CD8-positive, alpha-beta memory T cell (primary cell): Measurements from ENCODE around the gene TMEM240. TPM values are rescaled to one million over a fixed set of nuclear protein-coding genes. Genes with fewer than 3 reads are reported as not detected.
A peak's percentile ranks its signal among the peaks of the same experiment; 100 is the strongest.

Experiments used
- CTCF ChIA-PET: fragments of 350-600 bp; sonication (Branson Sonifier 250); formaldehyde crosslinking; loops from one replicate; lab custom pipeline; 2021; ENCODE audit warnings: antibody characterized with exemption; lab: Charles Lee
- POLR2A ChIA-PET: fragments of 350-600 bp; sonication (Branson Sonifier 250); formaldehyde crosslinking; loops from one replicate; lab custom pipeline; 2021; ENCODE audit warnings: antibody characterized with exemption; lab: Charles Lee
- DNase-seq, 5 donors: peaks; one replicate each; pipeline versions ENCODE4 v3.0.0 to v3.0.0-alpha.2; 2020 to 2022; ENCODE audit warnings: mixed read lengths in 1 of 5
- H3K27ac ChIP-seq: one replicate; pipeline ENCODE4 v1.7.0; 2013; ENCODE audit warnings: low read depth, mild to moderate bottlenecking, low read length, moderate library complexity
- H3K27me3 ChIP-seq: 2 replicates; pipeline ENCODE4 v1.7.0; 2013; ENCODE audit warnings: low read length, mild to moderate bottlenecking; ENCODE audit not compliant: insufficient read depth, poor library complexity, severe bottlenecking
- H3K36me3 ChIP-seq: 2 replicates; pipeline ENCODE4 v1.7.0; 2013; ENCODE audit warnings: mild to moderate bottlenecking, low read length, moderate library complexity; ENCODE audit not compliant: insufficient read depth
- H3K4me1 ChIP-seq: 2 replicates; pipeline ENCODE4 v1.7.0; 2013; ENCODE audit warnings: mild to moderate bottlenecking, low read length, moderate library complexity; ENCODE audit not compliant: insufficient read depth
- H3K4me3 ChIP-seq: 2 replicates; pipeline ENCODE4 v1.7.0; 2013; ENCODE audit warnings: mild to moderate bottlenecking, low read length
- H3K9me3 ChIP-seq: 2 replicates; pipeline ENCODE4 v1.7.0; 2013; ENCODE audit warnings: mild to moderate bottlenecking, low read length
- H3K27ac Mint-ChIP-seq, 8 donors: one replicate each; pipeline ENCODE4 v1.8.0; 2020 to 2021; ENCODE audit warnings: mixed read lengths in 8 of 8, mild to moderate bottlenecking in 6 of 8, inconsistent platforms in 3 of 8, moderate library complexity in 3 of 8
- H3K27me3 Mint-ChIP-seq, 2 donors: one replicate each; pipeline ENCODE4 v1.8.0; 2020 to 2021; ENCODE audit warnings: mixed read lengths in 2 of 2, mild to moderate bottlenecking in 1 of 2, moderate library complexity in 1 of 2
- H3K36me3 Mint-ChIP-seq, 3 donors: one replicate each; pipeline ENCODE4 v1.8.0; 2020 to 2021; ENCODE audit warnings: mixed read lengths in 3 of 3, inconsistent platforms in 1 of 3, mild to moderate bottlenecking in 1 of 3
- H3K4me1 Mint-ChIP-seq, 3 donors: one replicate each; pipeline ENCODE4 v1.8.0; 2020 to 2021; ENCODE audit warnings: mixed read lengths in 3 of 3, inconsistent platforms in 1 of 3, mild to moderate bottlenecking in 1 of 3
- H3K4me3 Mint-ChIP-seq, 7 donors: one replicate each; pipeline ENCODE4 v1.8.0; 2020 to 2021; ENCODE audit warnings: mixed read lengths in 7 of 7, mild to moderate bottlenecking in 6 of 7, moderate library complexity in 4 of 7, inconsistent platforms in 2 of 7
- H3K9me3 Mint-ChIP-seq, 5 donors: one replicate each; pipeline ENCODE4 v1.8.0; 2020 to 2022; ENCODE audit warnings: mixed read lengths in 5 of 5, mild to moderate bottlenecking in 3 of 5, moderate library complexity in 2 of 5, inconsistent platforms in 1 of 5
- polyA plus RNA-seq: library from polyadenylated mRNA; unstranded; fragments of 300-500 nt; fragmentation: Illumina TruSeq; gene quantifications from one replicate; pipeline ENCODE4 v1.2.3, GENCODE V29; 2021
- total RNA-seq, 2 experiments: library from RNA; stranded (reverse); gene quantifications; one replicate each; pipeline ENCODE4 v1.2.3, GENCODE V29; 2021

The TMEM240 gene
- total and polyA plus RNA-seq, 3 experiments from 2014 or later: 0.33 to 0.59 TPM; not detected in 1

DNA sequence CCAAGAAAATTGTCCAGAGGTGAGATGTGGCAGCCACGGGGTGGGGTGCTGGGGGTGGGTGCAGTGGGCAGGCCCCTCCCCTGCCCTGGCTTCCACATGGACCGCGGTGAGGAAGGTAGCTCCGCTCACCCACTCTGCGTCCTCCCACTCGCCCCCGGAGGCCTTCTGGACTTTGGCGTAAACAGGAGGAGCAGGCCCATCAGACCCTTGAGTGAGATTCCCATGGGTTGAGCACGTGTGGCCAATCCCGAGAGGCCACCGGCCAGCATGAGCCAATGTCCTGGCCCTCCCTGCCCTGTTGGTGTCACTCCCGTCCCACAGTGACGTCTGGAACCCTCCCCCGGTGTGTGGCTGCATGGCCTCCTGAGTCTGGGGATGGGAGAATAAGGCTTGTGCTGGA is 8.2 kb upstream of the TMEM240 start:
- H3K4me1 Mint-ChIP-seq: peaks cover 0 to 8% (median 5%) of the 10 kb centered on the region in 3 donors
- CTCF ChIA-PET: no interaction called here

DNA sequence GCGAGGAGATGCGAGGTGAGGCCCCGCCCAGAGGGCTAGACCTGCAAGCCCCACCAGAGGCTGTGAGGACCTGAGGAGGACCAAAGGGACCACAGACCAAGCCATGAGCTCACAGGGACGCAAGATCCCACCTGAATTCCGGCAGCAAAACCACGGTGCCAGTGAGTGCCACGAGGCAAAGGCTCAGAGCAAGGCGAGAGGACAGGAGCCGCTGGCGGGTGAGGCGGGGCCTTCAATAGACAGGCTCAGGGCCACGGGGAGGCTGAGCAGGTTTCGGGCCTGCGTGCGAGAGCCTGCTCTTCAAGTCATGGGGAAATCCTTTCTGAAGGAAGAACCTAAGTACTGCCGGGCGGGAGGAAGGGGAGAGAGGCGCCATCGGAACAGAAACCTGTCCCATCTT is 7.1 kb upstream of the TMEM240 start:
- Histone ChIP-seq H3K27me3 (no peaks in the 10 kb centered on the region), H3K27ac (no peak overlapping the region), H3K36me3 (no peaks in the 10 kb centered on the region), H3K9me3 (no peaks in the 10 kb centered on the region), H3K4me3 (no peak overlapping the region), H3K4me1 (no peaks in the 10 kb centered on the region)
- DNase-seq: no peak
- POLR2A ChIA-PET: no interaction called here
- Mint-ChIP-seq H3K9me3 (no peaks in the 10 kb centered on the region), H3K27me3 (no peaks in the 10 kb centered on the region), H3K4me1 (peaks cover 0 to 8% (median 5%) of the 10 kb centered on the region in 3 donors), H3K27ac (peak overlapping the region in 1 of 8 donors; percentile 12), H3K36me3 (peaks cover 0 to 14% (median 0%) of the 10 kb centered on the region in 3 donors), H3K4me3 (no peak overlapping the region)
- CTCF ChIA-PET: no interaction called here

More for the DNA sequence above, 8.2 kb upstream of the TMEM240 start:
- Histone ChIP-seq H3K9me3 (no peaks in the 10 kb centered on the region), H3K36me3 (no peaks in the 10 kb centered on the region), H3K27me3 (no peaks in the 10 kb centered on the region), H3K4me3 (no peak overlapping the region), H3K27ac (no peak overlapping the region), H3K4me1 (no peaks in the 10 kb centered on the region)
- Mint-ChIP-seq H3K9me3 (no peaks in the 10 kb centered on the region), H3K27ac (no peak overlapping the region), H3K4me3 (no peak overlapping the region), H3K27me3 (no peaks in the 10 kb centered on the region), H3K36me3 (peaks cover 0 to 8% (median 0%) of the 10 kb centered on the region in 3 donors)
- POLR2A ChIA-PET: no interaction called here
- DNase-seq: no peak

DNA sequence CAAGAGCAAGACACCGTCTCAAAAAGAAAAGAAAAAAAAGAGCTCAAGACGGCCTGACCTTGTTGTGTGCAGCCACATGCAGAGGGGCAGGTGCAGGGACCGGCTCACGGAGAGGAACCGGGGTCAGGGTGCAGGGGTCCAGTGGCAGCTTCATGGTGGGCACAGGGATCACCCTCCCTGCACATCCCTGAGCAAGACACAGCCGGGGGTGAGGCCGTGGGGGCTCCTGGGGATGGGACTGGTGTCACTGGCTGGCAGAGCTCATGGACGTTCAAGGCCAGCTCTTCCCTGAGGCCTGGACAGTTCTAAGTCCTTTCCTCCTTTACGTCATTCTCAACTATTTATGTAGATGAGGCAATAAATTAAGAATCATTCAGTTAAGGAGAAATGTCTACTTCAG is 6.6 kb upstream of the TMEM240 start:
- Mint-ChIP-seq H3K36me3 (peaks cover 0 to 15% (median 0%) of the 10 kb centered on the region in 3 donors), H3K9me3 (no peaks in the 10 kb centered on the region), H3K4me1 (peaks cover 0 to 8% (median 5%) of the 10 kb centered on the region in 3 donors), H3K27ac (no peak overlapping the region), H3K4me3 (no peak overlapping the region), H3K27me3 (no peaks in the 10 kb centered on the region)
- CTCF ChIA-PET: no interaction called here
- no peak overlapping the region for H3K27ac ChIP-seq
- H3K9me3 ChIP-seq: no peaks in the 10 kb centered on the region
- H3K4me1 ChIP-seq: no peaks in the 10 kb centered on the region
- H3K27me3 ChIP-seq: no peaks in the 10 kb centered on the region
- no peak overlapping the region for H3K4me3 ChIP-seq
- DNase-seq: no peak
- POLR2A ChIA-PET: no interaction called here
- no peaks in the 10 kb centered on the region for H3K36me3 ChIP-seq

DNA sequence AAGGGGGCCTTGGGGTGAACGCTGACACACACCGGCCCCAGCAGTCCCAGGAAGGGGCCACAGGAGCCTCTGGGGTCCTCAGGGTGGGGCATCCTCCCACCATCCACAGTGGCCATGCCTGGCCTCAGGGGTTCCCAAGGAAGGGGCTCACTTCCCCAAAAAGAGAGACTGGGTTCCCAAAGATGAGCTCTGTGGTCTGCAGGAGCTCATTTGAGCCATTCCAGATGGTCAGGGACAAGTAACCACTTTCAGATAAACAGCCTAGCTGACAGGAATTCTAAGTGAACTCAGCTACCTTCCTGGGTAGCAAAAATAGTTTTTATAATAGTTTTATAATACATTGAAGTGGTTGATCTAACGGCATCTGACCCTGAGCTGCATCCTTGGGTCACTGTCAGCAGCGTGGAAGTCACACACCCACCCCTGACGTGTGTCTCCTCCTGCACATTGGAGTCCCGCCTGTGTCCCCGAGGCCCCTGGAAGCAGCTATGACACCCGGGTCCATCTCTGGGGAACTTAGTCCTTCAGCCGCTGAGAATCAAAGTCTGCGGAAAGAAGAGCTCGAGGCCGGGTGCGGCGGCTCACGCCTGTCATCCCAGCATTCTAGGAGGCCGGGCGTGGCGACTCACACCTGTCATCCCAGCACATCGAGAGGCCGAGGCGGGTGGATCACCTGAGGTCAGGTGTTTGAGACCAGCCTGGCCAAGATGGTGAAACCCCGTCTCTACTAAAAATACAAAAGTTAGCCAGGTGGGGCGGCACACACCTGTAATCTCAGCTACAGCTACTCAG is 5.7 kb upstream of the TMEM240 start:
- no peaks in the 10 kb centered on the region for H3K36me3 ChIP-seq
- H3K4me3 ChIP-seq: no peak overlapping the region
- no peak for DNase-seq
- H3K4me1 Mint-ChIP-seq: peaks cover 0 to 12% (median 5%) of the 10 kb centered on the region in 3 donors
- no peaks in the 10 kb centered on the region for H3K27me3 Mint-ChIP-seq
- ChIA-PET CTCF (no interaction called here), POLR2A (no interaction called here)
- no peaks in the 10 kb centered on the region for H3K9me3 ChIP-seq
- no peak overlapping the region for H3K27ac ChIP-seq
- H3K4me3 Mint-ChIP-seq: no peak overlapping the region
- H3K4me1 ChIP-seq: no peaks in the 10 kb centered on the region
- H3K36me3 Mint-ChIP-seq: peaks cover 0 to 22% (median 0%) of the 10 kb centered on the region in 3 donors
- no peak overlapping the region for H3K27ac Mint-ChIP-seq
- H3K9me3 Mint-ChIP-seq: no peaks in the 10 kb centered on the region
- H3K27me3 ChIP-seq: no peaks in the 10 kb centered on the region

DNA sequence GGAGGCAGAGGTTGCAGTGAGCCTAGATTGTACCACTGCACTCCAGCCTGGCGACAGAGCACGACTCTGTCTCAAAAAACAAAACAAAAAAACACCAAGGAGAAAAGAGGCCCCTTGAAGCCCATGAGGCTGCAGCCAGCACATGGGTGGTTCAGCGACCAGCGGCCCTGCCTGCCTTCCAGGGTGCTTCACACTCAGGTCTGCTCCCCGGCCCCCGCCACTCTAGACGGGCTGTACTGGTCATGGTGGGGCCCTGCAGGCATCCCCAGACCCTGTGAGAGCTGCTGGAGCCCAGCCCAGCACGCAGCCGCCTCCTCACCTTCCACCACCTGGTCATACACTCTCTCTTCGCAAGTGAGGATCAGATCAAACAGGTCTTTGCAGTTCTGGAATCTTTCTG is 4.1 kb upstream of the TMEM240 start:
- Histone ChIP-seq H3K36me3 (no peaks in the 10 kb centered on the region), H3K27me3 (no peaks in the 10 kb centered on the region), H3K4me3 (no peak overlapping the region), H3K4me1 (no peaks in the 10 kb centered on the region), H3K9me3 (no peaks in the 10 kb centered on the region), H3K27ac (no peak overlapping the region)
- H3K27ac Mint-ChIP-seq: peak overlapping the region in 2 of 8 donors; percentile 19 to 71
- H3K27me3 Mint-ChIP-seq: no peaks in the 10 kb centered on the region
- CTCF ChIA-PET: interaction anchor here (1.0 kb wide), 1 partner anchor 25 kb away, joined by 3 read pairs; no protein-coding TSS in a partner anchor
- peaks cover 0 to 22% (median 0%) of the 10 kb centered on the region in 3 donors for H3K36me3 Mint-ChIP-seq
- peaks cover 0 to 9% (median 3%) of the 10 kb centered on the region in 3 donors for H3K4me1 Mint-ChIP-seq
- DNase-seq: no peak
- H3K4me3 Mint-ChIP-seq: no peak overlapping the region
- POLR2A ChIA-PET: no interaction called here
- no peaks in the 10 kb centered on the region for H3K9me3 Mint-ChIP-seq

DNA sequence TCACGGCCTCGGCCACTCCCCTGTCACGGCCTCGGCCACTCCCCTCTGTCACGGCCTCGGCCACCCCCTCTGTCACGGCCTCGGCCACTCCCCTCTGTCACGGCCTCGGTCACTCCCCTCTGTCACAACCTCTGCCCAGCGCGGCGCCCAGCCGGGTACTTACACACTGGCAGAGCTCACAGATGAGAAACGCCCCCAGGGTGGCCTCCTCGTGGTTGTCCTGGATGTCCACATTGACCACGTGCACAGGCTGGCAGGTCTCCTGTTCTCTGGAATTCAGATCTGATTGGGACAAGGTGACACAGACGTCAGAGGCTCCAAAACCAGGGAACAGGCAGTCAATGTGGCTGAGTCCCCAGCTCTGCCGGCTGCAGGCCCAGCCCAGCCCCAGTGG is 3.3 kb upstream of the TMEM240 start:
- H3K36me3 ChIP-seq: no peaks in the 10 kb centered on the region
- DNase-seq: no peak

DNA sequence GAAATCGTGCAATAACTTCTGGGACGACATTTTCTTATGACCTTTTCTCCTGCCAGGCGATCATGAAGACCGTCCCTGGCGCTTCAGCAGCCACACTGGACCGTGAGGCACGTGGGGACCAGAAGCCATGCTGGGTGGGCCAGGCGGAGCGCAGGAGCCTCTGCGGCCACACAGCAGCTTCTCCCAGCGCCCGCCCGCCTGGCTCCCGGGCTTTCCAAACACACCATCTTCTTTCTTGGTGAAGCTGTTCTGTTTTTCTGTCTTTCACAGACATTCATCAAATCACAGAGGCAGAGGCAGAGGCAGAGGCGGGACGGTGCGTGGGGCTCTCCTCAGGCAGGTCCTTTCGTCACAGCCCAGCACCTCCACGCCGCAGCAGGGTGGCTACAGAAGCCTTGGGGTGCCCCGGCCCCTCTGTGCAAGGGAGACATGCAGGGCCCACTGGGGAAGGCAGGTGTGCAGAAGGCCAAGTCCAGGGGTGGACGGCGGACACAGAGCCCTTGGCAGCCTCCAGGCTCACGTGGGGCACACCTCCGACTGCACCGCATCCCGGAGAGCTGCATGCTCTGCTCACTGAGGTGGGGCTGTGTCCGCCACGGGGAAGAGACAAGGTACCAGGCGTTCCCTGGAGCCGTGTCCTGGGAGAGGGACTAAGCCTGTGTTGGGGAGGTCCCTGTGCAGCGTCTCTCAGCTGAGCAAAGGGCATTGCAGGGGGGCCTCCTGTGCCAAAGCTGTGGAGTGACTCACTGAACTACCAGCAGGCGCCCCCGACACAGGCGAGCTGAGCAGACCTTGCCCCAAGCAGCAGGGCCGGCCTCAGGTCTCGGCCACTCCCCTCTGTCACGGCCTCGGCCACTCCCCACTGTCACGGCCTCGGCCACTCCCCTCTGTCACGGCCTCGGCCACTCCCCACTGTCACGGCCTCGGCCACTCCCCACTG is 2.6 kb upstream of the TMEM240 start:
- peak overlapping the region in 3 of 7 donors; percentile 11 to 61 (median 29) for H3K4me3 Mint-ChIP-seq
- CTCF ChIA-PET: no interaction called here
- POLR2A ChIA-PET: no interaction called here
- Histone ChIP-seq H3K4me3 (no peak overlapping the region), H3K36me3 (no peaks in the 10 kb centered on the region), H3K4me1 (no peaks in the 10 kb centered on the region), H3K27ac (no peak overlapping the region), H3K9me3 (no peaks in the 10 kb centered on the region), H3K27me3 (no peaks in the 10 kb centered on the region)
- peaks cover 0 to 22% (median 0%) of the 10 kb centered on the region in 3 donors for H3K36me3 Mint-ChIP-seq
- no peaks in the 10 kb centered on the region for H3K9me3 Mint-ChIP-seq
- peaks cover 0 to 14% (median 5%) of the 10 kb centered on the region in 3 donors for H3K4me1 Mint-ChIP-seq
- DNase-seq: no peak
- no peaks in the 10 kb centered on the region for H3K27me3 Mint-ChIP-seq
- peak overlapping the region in 1 of 8 donors; percentile 36 for H3K27ac Mint-ChIP-seq

More for the DNA sequence above, 3.3 kb upstream of the TMEM240 start:
- H3K27ac ChIP-seq: no peak overlapping the region
- ChIA-PET CTCF (interaction anchor here (1.0 kb wide), 1 partner anchor 26 kb away, joined by 3 read pairs; no protein-coding TSS in a partner anchor), POLR2A (no interaction called here)
- no peak overlapping the region for H3K4me3 Mint-ChIP-seq
- H3K27me3 ChIP-seq: no peaks in the 10 kb centered on the region
- peaks cover 0 to 11% (median 5%) of the 10 kb centered on the region in 3 donors for H3K4me1 Mint-ChIP-seq
- H3K4me3 ChIP-seq: no peak overlapping the region
- H3K9me3 Mint-ChIP-seq: no peaks in the 10 kb centered on the region
- no peak overlapping the region for H3K27ac Mint-ChIP-seq
- no peaks in the 10 kb centered on the region for H3K9me3 ChIP-seq
- H3K27me3 Mint-ChIP-seq: no peaks in the 10 kb centered on the region
- no peaks in the 10 kb centered on the region for H3K4me1 ChIP-seq
- peaks cover 0 to 22% (median 0%) of the 10 kb centered on the region in 3 donors for H3K36me3 Mint-ChIP-seq
